ENCODE data around the gene GALNT12. TPM values are rescaled to one million over a fixed set of nuclear protein-coding genes. Genes with fewer than 3 reads are reported as not detected.

The GALNT12 gene
- total RNA-seq, 4 donors from 2014 or later: 18.9 to 58.6 (median 36.5) TPM

DNA sequence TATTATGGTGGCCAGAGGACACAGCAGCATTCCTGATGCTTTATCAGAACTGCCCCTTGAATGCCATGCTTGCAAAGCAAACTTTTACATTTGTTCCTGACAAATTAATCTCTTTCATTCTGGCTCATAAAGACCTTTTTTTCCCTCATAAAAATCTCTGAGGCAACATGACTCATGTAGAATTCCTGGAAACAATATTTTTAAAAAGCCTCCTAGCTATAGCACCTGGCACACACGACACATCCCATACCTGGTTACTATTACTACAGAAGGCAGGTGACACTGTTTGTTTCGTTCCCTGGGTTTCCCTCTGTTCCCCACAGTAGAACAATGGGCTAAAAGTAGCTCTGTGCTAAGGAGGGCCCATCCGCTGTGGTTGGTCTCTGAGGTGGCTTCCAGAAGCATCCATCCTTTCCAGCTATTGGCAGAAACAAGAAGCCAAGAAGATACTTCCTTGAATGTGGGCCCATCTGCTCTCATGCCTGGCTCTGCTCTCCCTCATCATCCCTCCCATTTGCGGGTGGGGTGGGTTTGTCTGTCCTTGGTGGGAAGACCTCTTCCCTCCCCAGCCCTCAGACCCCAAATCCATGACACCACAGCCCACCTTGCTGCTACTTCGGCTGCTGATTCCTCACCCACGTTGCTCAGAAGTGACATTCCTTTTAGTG, 59.1 kb downstream of the GALNT12 start:
- no peak overlapping the region for H3K4me3 ChIP-seq (replicated peaks in 1 of 3)
- H3K36me3 ChIP-seq: no peaks in the 10 kb centered on the region
- H3K4me1 ChIP-seq: peaks cover 0 to 29% of the 10 kb centered on the region in 2 donors
- H3K27ac ChIP-seq: peak overlapping the region in 2 of 3 donors; percentile 48 to 58
- TF ChIP-seq POLR2A (IDR thresholded peaks at IDR 0.05): no peak
- TF ChIP-seq, protein P1, sequence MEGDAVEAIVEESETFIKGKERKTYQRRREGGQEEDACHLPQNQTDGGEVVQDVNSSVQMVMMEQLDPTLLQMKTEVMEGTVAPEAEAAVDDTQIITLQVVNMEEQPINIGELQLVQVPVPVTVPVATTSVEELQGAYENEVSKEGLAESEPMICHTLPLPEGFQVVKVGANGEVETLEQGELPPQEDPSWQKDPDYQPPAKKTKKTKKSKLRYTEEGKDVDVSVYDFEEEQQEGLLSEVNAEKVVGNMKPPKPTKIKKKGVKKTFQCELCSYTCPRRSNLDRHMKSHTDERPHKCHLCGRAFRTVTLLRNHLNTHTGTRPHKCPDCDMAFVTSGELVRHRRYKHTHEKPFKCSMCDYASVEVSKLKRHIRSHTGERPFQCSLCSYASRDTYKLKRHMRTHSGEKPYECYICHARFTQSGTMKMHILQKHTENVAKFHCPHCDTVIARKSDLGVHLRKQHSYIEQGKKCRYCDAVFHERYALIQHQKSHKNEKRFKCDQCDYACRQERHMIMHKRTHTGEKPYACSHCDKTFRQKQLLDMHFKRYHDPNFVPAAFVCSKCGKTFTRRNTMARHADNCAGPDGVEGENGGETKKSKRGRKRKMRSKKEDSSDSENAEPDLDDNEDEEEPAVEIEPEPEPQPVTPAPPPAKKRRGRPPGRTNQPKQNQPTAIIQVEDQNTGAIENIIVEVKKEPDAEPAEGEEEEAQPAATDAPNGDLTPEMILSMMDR (IDR thresholded peaks at IDR 0.05): no peak
- WGBS, 2 donors: 73% methylated on average over 6 of the region's 6 CpGs
- intact Hi-C loops (cut with DNase I): no loop called here
- DNase-seq: no peak
- H3K9me3 ChIP-seq: no peaks in the 10 kb centered on the region
- H3K27me3 ChIP-seq: no peaks in the 10 kb centered on the region

DNA sequence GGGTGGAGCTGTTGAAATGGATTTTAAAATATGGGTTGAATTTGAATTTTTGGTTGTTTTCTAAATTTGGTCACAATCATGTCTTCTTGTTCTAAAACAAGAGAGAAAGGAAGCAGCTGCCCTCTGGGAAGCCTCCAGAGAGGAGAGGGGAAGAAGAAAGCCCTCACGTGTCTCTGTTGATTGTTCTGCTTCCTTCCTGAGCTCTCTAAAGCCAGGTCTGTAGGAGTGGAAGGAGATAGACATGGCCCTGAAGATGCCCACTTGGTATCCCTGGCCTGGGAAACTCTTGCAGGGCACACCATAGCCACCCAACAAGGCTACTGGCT, 59.6 kb downstream of the GALNT12 start:
- TF ChIP-seq POLR2A (IDR thresholded peaks at IDR 0.05): no peak
- TF ChIP-seq, protein P1 (IDR thresholded peaks at IDR 0.05): no peak
- WGBS, 2 donors: 56 to 77% methylated on average over 1 of the region's 1 CpG
- intact Hi-C loops (cut with DNase I): no loop called here

DNA sequence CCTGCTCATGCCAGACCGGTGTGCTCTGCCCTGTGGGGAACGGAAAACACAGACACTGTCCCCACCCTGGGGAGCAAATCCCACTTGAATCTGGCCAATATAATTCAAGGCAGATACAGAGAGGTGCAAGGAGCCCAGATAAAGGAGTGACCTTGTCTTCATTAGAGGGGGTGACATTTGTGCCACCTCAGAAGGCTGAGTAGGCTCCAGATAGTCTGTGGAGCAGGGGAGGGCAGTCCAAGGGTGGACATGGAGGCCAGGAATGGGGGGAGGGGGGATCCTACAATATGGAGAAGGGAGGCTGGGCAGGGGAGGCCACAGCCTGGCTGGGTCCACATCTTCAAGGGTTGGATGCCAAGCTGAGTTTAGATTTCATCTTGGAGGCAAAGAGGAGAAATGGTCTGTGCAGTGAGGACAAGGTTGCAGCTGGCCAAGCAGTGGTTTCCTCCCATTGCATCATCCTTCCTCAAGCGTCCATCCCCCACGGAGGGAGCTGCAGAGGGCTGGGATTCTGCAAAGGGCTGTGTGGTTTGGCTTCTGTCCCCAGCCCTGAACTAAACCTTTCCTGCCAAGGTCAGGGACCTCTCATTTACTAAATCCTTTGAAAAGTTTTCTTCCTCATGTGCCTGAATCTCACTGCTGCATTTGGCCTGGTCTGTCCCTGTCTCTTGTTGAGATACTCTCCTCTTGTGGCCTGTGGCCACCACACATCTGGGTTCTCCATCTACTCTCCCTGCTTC, 60.1 kb downstream of the GALNT12 start:
- peak; percentile 17 to 29 for DNase-seq
- intact Hi-C loops (cut with DNase I): no loop called here
- Histone ChIP-seq H3K4me3 (replicated peaks in 1 of 3) (no peak overlapping the region), H3K4me1 (peaks cover 0 to 25% of the 10 kb centered on the region in 2 donors), H3K9me3 (no peaks in the 10 kb centered on the region), H3K27ac (peak overlapping the region in 2 of 3 donors; percentile 48 to 58), H3K36me3 (no peaks in the 10 kb centered on the region), H3K27me3 (no peaks in the 10 kb centered on the region)
- 73 to 78% methylated on average over 4 of the region's 4 CpGs for WGBS, 2 donors
- TF ChIP-seq, protein P1 (IDR thresholded peaks at IDR 0.05): no peak
- no peak for TF ChIP-seq POLR2A (IDR thresholded peaks at IDR 0.05)

More for the DNA sequence above, 59.6 kb downstream of the GALNT12 start:
- Histone ChIP-seq H3K9me3 (no peaks in the 10 kb centered on the region), H3K27me3 (no peaks in the 10 kb centered on the region), H3K27ac (peak overlapping the region in 2 of 3 donors; percentile 48 to 58), H3K4me3 (replicated peaks in 1 of 3) (no peak overlapping the region), H3K4me1 (peaks cover 0 to 25% of the 10 kb centered on the region in 2 donors), H3K36me3 (no peaks in the 10 kb centered on the region)
- no peak for DNase-seq

DNA sequence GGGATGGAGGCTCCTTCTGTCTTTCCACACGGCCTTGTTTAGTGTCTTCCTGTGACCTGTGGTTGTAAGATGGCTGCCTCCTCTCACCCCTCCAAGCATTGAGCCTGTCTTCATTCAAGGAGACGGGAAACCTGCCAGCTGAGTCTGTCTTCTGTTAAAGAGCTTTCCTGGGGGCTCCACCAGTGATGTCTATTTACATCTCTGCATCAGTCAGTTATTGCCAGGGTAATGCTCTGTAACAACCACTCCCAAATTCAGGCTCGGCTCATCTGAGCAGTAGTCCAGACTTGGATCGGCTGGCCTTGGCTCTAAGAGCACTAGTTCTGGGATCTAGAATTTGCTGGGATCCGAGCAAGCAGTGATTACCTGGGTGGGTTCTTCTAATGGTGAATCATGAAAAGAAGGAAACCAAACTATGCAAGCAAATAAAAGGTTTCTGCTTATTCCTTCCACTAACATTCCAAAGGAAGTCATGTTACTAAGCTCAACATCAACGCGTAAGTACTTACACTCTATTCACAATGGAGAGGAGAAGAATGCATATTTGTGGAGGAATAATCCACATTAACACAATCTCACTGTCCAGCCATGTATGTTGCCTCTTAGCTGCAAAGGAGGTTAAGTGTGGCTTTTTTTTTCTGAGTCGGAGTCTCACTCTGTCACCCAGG, 61.7 kb downstream of the GALNT12 start:
- no peak for DNase-seq
- H3K27ac ChIP-seq: no peak overlapping the region
- TF ChIP-seq, protein P1 (IDR thresholded peaks at IDR 0.05): no peak
- no peak for TF ChIP-seq POLR2A (IDR thresholded peaks at IDR 0.05)
- WGBS, 2 donors: 91 to 92% methylated on average over 8 of the region's 8 CpGs
- no peaks in the 10 kb centered on the region for H3K27me3 ChIP-seq
- H3K9me3 ChIP-seq: no peaks in the 10 kb centered on the region
- intact Hi-C loops (cut with DNase I): no loop called here
- H3K4me1 ChIP-seq: peaks cover 0 to 28% of the 10 kb centered on the region in 2 donors
- H3K36me3 ChIP-seq: no peaks in the 10 kb centered on the region
- no peak overlapping the region for H3K4me3 ChIP-seq (replicated peaks in 1 of 3)

All from thyroid gland (tissue), 4 donors.